Osteoblast (primary cell): ENCODE results near the gene KLHDC3. TPM values are rescaled to one million over a fixed set of nuclear protein-coding genes. Genes with fewer than 3 reads are reported as not detected.

Source experiments
- DNase-seq: peaks from one replicate; pipeline ENCODE4 v3.0.0; 2011; ENCODE audit warnings: low spot score, mixed read lengths; ENCODE audit not compliant: insufficient read length; ENCODE audit errors: missing footprints
- H2AFZ ChIP-seq: 2 replicates; pipeline ENCODE4 v1.6.0; 2011; ENCODE audit warnings: mild to moderate bottlenecking, low read length
- H3K27ac ChIP-seq: 2 replicates; pipeline ENCODE4 v1.5.1; 2011; ENCODE audit warnings: mild to moderate bottlenecking, low read depth, low read length, moderate library complexity
- H3K27me3 ChIP-seq: 2 replicates; pipeline ENCODE4 v1.6.0; 2012; ENCODE audit warnings: mild to moderate bottlenecking, control low read depth, inconsistent platforms, low read length, moderate library complexity; ENCODE audit not compliant: insufficient read depth
- H3K36me3 ChIP-seq: 2 replicates; pipeline ENCODE4 v1.5.1; 2011; ENCODE audit warnings: mild to moderate bottlenecking, low read length, control low read depth, moderate library complexity; ENCODE audit not compliant: insufficient read depth
- H3K4me1 ChIP-seq: 2 replicates; pipeline ENCODE4 v1.5.1; 2011; ENCODE audit warnings: mild to moderate bottlenecking, low read length, control low read depth, moderate library complexity; ENCODE audit not compliant: insufficient read depth
- H3K4me2 ChIP-seq: 2 replicates; pipeline ENCODE4 v1.6.0; 2011; ENCODE audit warnings: mild to moderate bottlenecking, low read length; ENCODE audit not compliant: insufficient read depth
- H3K4me3 ChIP-seq: fragments of 200-600 bp; sonication (generic); 3 replicates; pipeline ENCODE4 v1.5.1; 2012; ENCODE audit warnings: mild to moderate bottlenecking, low read length, inconsistent platforms; ENCODE audit not compliant: insufficient read depth
- H3K79me2 ChIP-seq: 2 replicates; pipeline ENCODE4 v1.6.0; 2012; ENCODE audit warnings: mild to moderate bottlenecking, low read length, control low read depth, inconsistent platforms; ENCODE audit not compliant: insufficient read depth
- H3K9me3 ChIP-seq: 2 replicates; pipeline ENCODE4 v1.5.1; 2011; ENCODE audit warnings: low read depth, low read length, control low read depth
- H4K20me1 ChIP-seq: 2 replicates; pipeline ENCODE4 v1.6.0; 2012; ENCODE audit warnings: mild to moderate bottlenecking, low read length, control low read depth; ENCODE audit not compliant: insufficient read depth
- total RNA-seq: library from RNA; depleted of rRNA; stranded (reverse); fragments of >200 nt; gene quantifications from 2 replicates; pipeline ENCODE4 v1.2.3, GENCODE V29; 2012
- TF ChIP-seq, protein P1 (sequence below): IDR thresholded peaks from 2 replicates; pipeline ENCODE4 v1.5.1; 2011; ENCODE audit warnings: mild to moderate bottlenecking, low read depth, low read length, moderate library complexity; ENCODE audit errors: extremely low read depth

KLHDC3 gene
- total RNA-seq, 1 donor, result 122 TPM

DNA sequence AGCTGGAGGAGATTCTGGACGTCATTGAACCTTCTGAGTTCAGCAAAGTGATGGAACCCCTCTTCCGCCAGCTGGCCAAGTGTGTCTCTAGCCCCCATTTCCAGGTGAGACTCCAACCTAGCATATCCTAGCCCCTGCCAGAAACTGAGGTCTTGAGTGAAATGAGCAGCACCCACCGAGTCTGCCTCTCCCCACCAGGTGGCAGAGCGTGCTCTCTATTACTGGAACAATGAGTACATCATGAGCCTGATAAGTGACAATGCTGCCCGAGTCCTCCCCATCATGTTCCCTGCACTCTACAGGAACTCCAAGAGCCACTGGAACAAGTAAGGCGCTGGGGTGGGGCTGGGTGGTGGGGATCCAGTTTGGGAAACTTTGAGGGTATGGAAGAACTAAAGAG, 4.9 kb upstream of the KLHDC3 start:
- peaks cover 38% of the 10 kb centered on the region for H3K79me2 ChIP-seq
- peaks cover 7% of the 10 kb centered on the region for H4K20me1 ChIP-seq
- peak; percentile 90 for DNase-seq
- H3K4me2 ChIP-seq, result no peak overlapping the region
- H3K9me3 ChIP-seq, result no peaks in the 10 kb centered on the region
- H3K36me3 ChIP-seq, result peaks cover 57% of the 10 kb centered on the region
- H3K4me1 ChIP-seq, result peaks cover 10% of the 10 kb centered on the region
- H3K27ac ChIP-seq, result no peak overlapping the region
- TF ChIP-seq, protein P1, sequence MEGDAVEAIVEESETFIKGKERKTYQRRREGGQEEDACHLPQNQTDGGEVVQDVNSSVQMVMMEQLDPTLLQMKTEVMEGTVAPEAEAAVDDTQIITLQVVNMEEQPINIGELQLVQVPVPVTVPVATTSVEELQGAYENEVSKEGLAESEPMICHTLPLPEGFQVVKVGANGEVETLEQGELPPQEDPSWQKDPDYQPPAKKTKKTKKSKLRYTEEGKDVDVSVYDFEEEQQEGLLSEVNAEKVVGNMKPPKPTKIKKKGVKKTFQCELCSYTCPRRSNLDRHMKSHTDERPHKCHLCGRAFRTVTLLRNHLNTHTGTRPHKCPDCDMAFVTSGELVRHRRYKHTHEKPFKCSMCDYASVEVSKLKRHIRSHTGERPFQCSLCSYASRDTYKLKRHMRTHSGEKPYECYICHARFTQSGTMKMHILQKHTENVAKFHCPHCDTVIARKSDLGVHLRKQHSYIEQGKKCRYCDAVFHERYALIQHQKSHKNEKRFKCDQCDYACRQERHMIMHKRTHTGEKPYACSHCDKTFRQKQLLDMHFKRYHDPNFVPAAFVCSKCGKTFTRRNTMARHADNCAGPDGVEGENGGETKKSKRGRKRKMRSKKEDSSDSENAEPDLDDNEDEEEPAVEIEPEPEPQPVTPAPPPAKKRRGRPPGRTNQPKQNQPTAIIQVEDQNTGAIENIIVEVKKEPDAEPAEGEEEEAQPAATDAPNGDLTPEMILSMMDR, result peak; percentile 62
- no peaks in the 10 kb centered on the region for H3K27me3 ChIP-seq
- no peak overlapping the region for H2AFZ ChIP-seq
- no peak overlapping the region for H3K4me3 ChIP-seq

GRCh38 chr6:43011207-43011606, 2.8 kb upstream of the KLHDC3 start:
- H3K4me2 ChIP-seq, result no peak overlapping the region
- TF ChIP-seq, protein P1, result no peak
- DNase-seq, result no peak
- no peak overlapping the region for H3K4me3 ChIP-seq
- no peaks in the 10 kb centered on the region for H3K9me3 ChIP-seq
- no peak overlapping the region for H3K27ac ChIP-seq
- H3K27me3 ChIP-seq, result no peaks in the 10 kb centered on the region
- no peak overlapping the region for H2AFZ ChIP-seq
- peaks cover 53% of the 10 kb centered on the region for H3K36me3 ChIP-seq
- H4K20me1 ChIP-seq, result peaks cover 18% of the 10 kb centered on the region
- peaks cover 22% of the 10 kb centered on the region for H3K4me1 ChIP-seq
- H3K79me2 ChIP-seq, result peaks cover 59% of the 10 kb centered on the region

GRCh38 chr6:43012364-43012763, 1.7 kb upstream of the KLHDC3 start:
- H3K4me3 ChIP-seq, result peak overlapping the region; percentile 98
- H4K20me1 ChIP-seq, result peaks cover 29% of the 10 kb centered on the region
- H3K27ac ChIP-seq, result no peak overlapping the region
- TF ChIP-seq, protein P1, result no peak
- peak overlapping the region; percentile 95 for H3K4me2 ChIP-seq
- H3K4me1 ChIP-seq, result peaks cover 28% of the 10 kb centered on the region
- no peak for DNase-seq
- H3K27me3 ChIP-seq, result no peaks in the 10 kb centered on the region
- H3K79me2 ChIP-seq, result peaks cover 71% of the 10 kb centered on the region
- peaks cover 53% of the 10 kb centered on the region for H3K36me3 ChIP-seq
- no peak overlapping the region for H2AFZ ChIP-seq
- H3K9me3 ChIP-seq, result no peaks in the 10 kb centered on the region

DNA sequence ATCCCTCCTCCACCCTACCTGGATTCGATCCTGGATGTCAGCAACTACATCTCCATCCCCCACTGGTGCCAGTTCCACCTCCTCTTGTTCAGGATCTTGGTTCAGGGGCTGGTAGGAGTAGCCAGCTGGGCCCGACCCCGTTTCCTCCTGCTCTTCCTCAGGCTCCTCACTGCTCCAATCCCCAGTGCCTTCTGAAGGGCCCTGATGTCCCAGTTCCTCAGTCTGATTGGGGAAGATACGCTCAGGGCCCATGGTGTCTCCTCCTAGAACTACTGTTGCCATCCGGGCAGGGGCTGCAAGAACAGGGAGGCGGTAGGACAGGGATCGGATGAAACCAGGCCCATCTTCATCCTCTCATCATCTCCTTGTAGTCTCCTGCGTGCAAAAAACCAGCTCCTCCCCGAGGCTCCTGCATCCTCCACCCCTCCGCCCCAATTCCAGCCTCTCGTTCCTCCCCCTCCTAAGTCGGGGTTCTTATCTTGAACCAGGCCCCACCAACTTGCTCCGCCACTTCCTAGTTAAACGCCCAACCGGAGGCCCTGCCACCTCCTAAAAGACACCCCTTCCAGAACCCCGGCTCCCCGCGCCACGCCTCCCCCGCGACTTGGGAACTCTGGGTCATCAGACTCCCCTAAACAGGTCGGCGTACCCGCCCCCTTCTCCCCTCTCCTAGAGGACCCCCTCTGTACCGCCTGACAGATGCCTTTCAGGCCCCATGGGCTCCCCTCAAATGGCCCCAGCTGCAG, 779 bp upstream of the KLHDC3 start:
- H3K9me3 ChIP-seq, result no peaks in the 10 kb centered on the region
- H3K4me1 ChIP-seq, result peaks cover 28% of the 10 kb centered on the region
- peak; percentile 83 for DNase-seq
- H3K27ac ChIP-seq, result peak overlapping the region; percentile 57
- TF ChIP-seq, protein P1, result no peak
- peak overlapping the region; percentile 98 for H3K4me3 ChIP-seq
- H2AFZ ChIP-seq, result peak overlapping the region; percentile 91
- H3K79me2 ChIP-seq, result peaks cover 80% of the 10 kb centered on the region
- no peaks in the 10 kb centered on the region for H3K27me3 ChIP-seq
- peaks cover 34% of the 10 kb centered on the region for H4K20me1 ChIP-seq
- H3K36me3 ChIP-seq, result peaks cover 53% of the 10 kb centered on the region
- H3K4me2 ChIP-seq, result peak overlapping the region; percentile 95
